HepG2 (cell line): ENCODE data around the gene SEPTIN5. TPM values are rescaled to one million over a fixed set of nuclear protein-coding genes. Genes with fewer than 3 reads are reported as not detected.

Experiments
- ATAC-seq: fragments of 200-7000 bp; cut with Tn5 transposase; 3 replicates; pipeline ENCODE4 v1.9.1; 2020; ENCODE audit warnings: mild to moderate bottlenecking, moderate library complexity
- BruUV-seq: library from RNA; stranded (reverse); fragments of 400-500 nt; replicated peaks from 2 replicates; lab custom pipeline; 2021; lab: Mats Ljungman, UMichigan
- CTCF ChIA-PET: fragments of 300-600 bp; formaldehyde crosslinking; extraction: SDS; loops from one replicate; lab custom pipeline; 2021; ENCODE audit warnings: low total read pairs, inconsistent platforms, low intra/inter-chr PET ratio; lab: Yijun Ruan, JAX
- POLR2A ChIA-PET: fragments of 350-600 bp; sonication (Branson Sonifier 250); formaldehyde crosslinking; loops from one replicate; lab custom pipeline; 2020; ENCODE audit warnings: antibody characterized with exemption, inconsistent platforms; lab: Yijun Ruan, JAX
- DNase-seq: peaks from one replicate; pipeline ENCODE4 v3.0.0-alpha.2; 2015; ENCODE audit warnings: low spot score
- FAIRE-seq: peaks from 3 replicates; lab custom pipeline; 2011; peaks lifted over from hg19 to GRCh38; lab: Jason Lieb, UNC
- H2AFZ ChIP-seq: one replicate; pipeline ENCODE4 v1.6.1; 2011; ENCODE audit warnings: low read length, inconsistent platforms
- H3K27ac ChIP-seq: fragments of 300-600 bp; 3 replicates; pipeline ENCODE4 v1.8.0; 2011; ENCODE audit warnings: mixed run types, mild to moderate bottlenecking, mixed read lengths, low read length, inconsistent platforms; ENCODE audit not compliant: insufficient read depth; ENCODE audit errors: extremely low read length
- H3K27me3 ChIP-seq, 2 experiments: fragments of 200-600 bp in 1 of 2; 2 replicates in 1 of 2; 3 replicates in 1 of 2; pipeline versions ENCODE4 v1.6.0 to v1.8.0; 2011; ENCODE audit warnings: low read length in 2 of 2, mild to moderate bottlenecking in 2 of 2, moderate library complexity in 2 of 2, inconsistent platforms in 1 of 2; ENCODE audit not compliant: insufficient read depth in 2 of 2, control insufficient read depth in 1 of 2
- H3K36me3 ChIP-seq, 2 experiments: fragments of 200-600 bp in 1 of 2; replicated peaks in 1 of 2; 2 replicates in 1 of 2; 3 replicates in 1 of 2; pipeline versions ENCODE4 v1.5.1 to v1.8.0; 2011; ENCODE audit warnings: low read length in 2 of 2, inconsistent platforms in 1 of 2; ENCODE audit not compliant: insufficient read depth in 2 of 2, control insufficient read depth in 1 of 2
- H3K4me1 ChIP-seq: 2 replicates; pipeline ENCODE4 v1.5.1; 2012; ENCODE audit warnings: low read length, inconsistent platforms; ENCODE audit not compliant: insufficient read depth
- H3K4me2 ChIP-seq: 2 replicates; pipeline ENCODE4 v1.6.0; 2011; ENCODE audit warnings: low read depth, low read length, inconsistent platforms
- H3K4me3 ChIP-seq, 3 experiments: fragments of 200-600 bp in 1 of 3; sonication (generic), shearing (Covaris generic) in 1 of 3; replicated peaks in 1 of 3; 2 replicates each; pipeline ENCODE4 v1.5.1; 2011 to 2016; ENCODE audit warnings: low read length in 3 of 3, inconsistent platforms in 2 of 3, low read depth in 2 of 3, mild to moderate bottlenecking in 2 of 3, control low read depth in 1 of 3, mixed read lengths in 1 of 3; ENCODE audit not compliant: insufficient read depth in 1 of 3
- H3K79me2 ChIP-seq: one replicate; pipeline ENCODE4 v1.6.1; 2011; ENCODE audit warnings: low read length, inconsistent platforms; ENCODE audit not compliant: insufficient read depth
- H3K9ac ChIP-seq: 2 replicates; pipeline ENCODE4 v1.6.0; 2011; ENCODE audit warnings: mild to moderate bottlenecking, low read depth, low read length, inconsistent platforms; ENCODE audit not compliant: insufficient read depth
- H3K9me3 ChIP-seq: 2 replicates; pipeline ENCODE4 v1.5.1; 2012; ENCODE audit warnings: mild to moderate bottlenecking, low read length
- H4K20me1 ChIP-seq: 2 replicates; pipeline ENCODE4 v1.6.0; 2011; ENCODE audit warnings: inconsistent platforms, mild to moderate bottlenecking, low read length, moderate library complexity; ENCODE audit not compliant: insufficient read depth
- CBX2 ChIP-seq, 2 experiments: fragments of 200-600 bp in 1 of 2; sonication (generic); formaldehyde crosslinking in 1 of 2; IDR thresholded peaks; 2 replicates each; pipeline versions ENCODE4 v1.7.0 to v1.8.1; 2018 to 2022; ENCODE audit warnings: low read depth in 2 of 2, low read length in 1 of 2, mild to moderate bottlenecking in 1 of 2, missing genetic modification reagents in 1 of 2
- E2F5 ChIP-seq: sonication (generic); formaldehyde crosslinking; conservative IDR thresholded peaks from 2 replicates; pipeline ENCODE4 v1.4.0; 2020; ENCODE audit warnings: missing genetic modification reagents
- PITX1 ChIP-seq: sonication (generic); formaldehyde crosslinking; IDR thresholded peaks from 2 replicates; pipeline ENCODE4 v1.5.1; 2020; ENCODE audit warnings: mild to moderate bottlenecking, missing genetic modification reagents
- WGBS: methylation state at CpG from one replicate; pipeline ENCODE4 v1.1.6; 2017; ENCODE audit warnings: low lambda C conversion rate; 5-methylcytosine and 5-hydroxymethylcytosine counted together
- in situ Hi-C: cut with HindIII; loops from 2 replicates; pipeline ENCODE4 v1.10.0; 2017; ENCODE audit warnings: low pct_unique_long_range_greater_than_20kb; ENCODE audit not compliant: extremely low pct_ligation_motif_present
- intact Hi-C: fragments of 100-400 bp; cut with micrococcal nuclease; formaldehyde crosslinking; loops from one replicate; pipeline ENCODE4 v1.10.0; 2022; ENCODE audit not compliant: unreplicated experiment
- polyA plus RNA-seq, 8 experiments: library from polyadenylated mRNA; depleted of rRNA in 3 of 8; stranded (reverse) in 7 of 8; unstranded in 1 of 8; fragments of >200 nt; fragmentation: Illumina TruSeq in 4 of 8; extraction: Trizol in 4 of 8; gene quantifications; 2 replicates each; pipeline versions ENCODE4 v1.2.1 to v1.2.3, GENCODE V29; 2011 to 2016; ENCODE audit warnings: low read depth in 4 of 8, missing spikeins in 1 of 8, mixed read lengths in 1 of 8; ENCODE audit not compliant: insufficient read depth in 1 of 8
- total RNA-seq, 5 experiments: library from RNA; depleted of rRNA; stranded (reverse); fragments of >200 nt; fragmentation: Illumina TruSeq; extraction: Trizol; gene quantifications; 2 replicates each; pipeline ENCODE4 v1.2.3, GENCODE V29; 2016; ENCODE audit warnings: low read depth in 1 of 5

The SEPTIN5 gene
- total and polyA plus RNA-seq, 2 of the 13 experiments (the other 11 are each of a cell fraction or from before 2014, with no cell fraction given), result 0.33 TPM; not detected in 1

GRCh38 chr22:19760058-19760950 is 46.0 kb downstream of the SEPTIN5 start, which contains the start of gene TBX1:
Gene TBX1, plus strand, starts transcription at chr22:19760778. Its CDS starts 66 bp downstream, at chr22:19760844.
- Histone ChIP-seq H3K27me3 (peaks cover 11 to 89% of the 10 kb centered on the region in 2 experiments), H3K79me2 (no peaks in the 10 kb centered on the region), H3K27ac (no peak within 1 kb of the TSS), H3K9ac (no peak within 1 kb of the TSS), H2AFZ (no peak within 1 kb of the TSS), H3K4me1 (peaks cover 34% of the 10 kb centered on the region), H3K4me2 (peak within 1 kb of the TSS; percentile 69), H3K4me3 (peak within 1 kb of the TSS in 2 of 3 experiments; percentile 50 to 59; a peak in 3 of 6 replicates), H3K36me3 (no peaks in the 10 kb centered on the region), H3K9me3 (no peaks in the 10 kb centered on the region)
- no peak for DNase-seq
- ATAC-seq, result no peak
- 22% methylated on average over 32 of the region's 79 CpGs for WGBS
- POLR2A ChIA-PET, result no interaction called here
- no TSS peak for BruUV-seq
- in situ Hi-C loops, result no loop called here
- intact Hi-C loops, result no loop called here
- TF ChIP-seq PITX1 (CRISPR knock-in tag), result no peak
- TF ChIP-seq CBX2 (IDR thresholded peaks at IDR 0.05; ENCODE audit: low read depth, low read length), result 0 out of 2 replicates have a peak, but pooled peaks have one; percentile 52
- TF ChIP-seq CBX2 (CRISPR knock-in tag; IDR thresholded peaks at IDR 0.05; ENCODE audit: low read depth), result no peak
- TF ChIP-seq E2F5 (CRISPR knock-in tag), result no peak
- TF ChIP-seq, all 625 proteins: peak for 1
- no peak for FAIRE-seq
- no peaks in the 10 kb centered on the region for H4K20me1 ChIP-seq
- CTCF ChIA-PET, result no interaction called here
